IMR-90 (cell line): ENCODE data around the gene PIK3CA. TPM values are rescaled to one million over a fixed set of nuclear protein-coding genes. Genes with fewer than 3 reads are reported as not detected.

Experiments
- ATAC-seq: fragments of 200-7000 bp; cut with Tn5 transposase; 2 replicates; pipeline ENCODE4 v1.9.1; 2020; ENCODE audit warnings: low read depth, mild to moderate bottlenecking, moderate library complexity
- BruUV-seq: library from RNA; stranded (reverse); fragments of 400-500 nt; replicated peaks from 2 replicates; lab custom pipeline; 2021; lab: Mats Ljungman, UMichigan
- CTCF ChIA-PET: fragments of 300-600 bp; formaldehyde crosslinking; extraction: SDS; loops from one replicate; lab custom pipeline; 2021; ENCODE audit warnings: antibody characterized with exemption; lab: Yijun Ruan, JAX
- POLR2A ChIA-PET: fragments of 300-600 bp; sonication (Branson Sonifier 250); formaldehyde crosslinking; loops from one replicate; lab custom pipeline; 2022; ENCODE audit warnings: antibody characterized with exemption; ENCODE audit not compliant: unreplicated experiment; lab: Charles Lee
- DNase-seq: peaks from one replicate; pipeline ENCODE4 v3.0.0; 2013
- H2AFZ ChIP-seq: replicated peaks from 2 replicates; pipeline ENCODE3; 2013; ENCODE audit warnings: low read length, mild to moderate bottlenecking; ENCODE audit not compliant: poor library complexity
- H2AK5ac ChIP-seq: 2 replicates; pipeline ENCODE4 v1.6.1; 2013; ENCODE audit warnings: low read depth, low read length, inconsistent platforms
- H2AK9ac ChIP-seq: replicated peaks from 2 replicates; pipeline ENCODE3; 2013; ENCODE audit warnings: mild to moderate bottlenecking, low read depth, low read length, moderate library complexity; ENCODE audit not compliant: poor library complexity
- H2BK120ac ChIP-seq: 2 replicates; pipeline ENCODE4 v1.6.1; 2013; ENCODE audit warnings: low read depth, low read length, inconsistent platforms
- H2BK15ac ChIP-seq: 3 replicates; pipeline ENCODE4 v1.6.1; 2013; ENCODE audit warnings: low read depth, low read length, inconsistent platforms
- H2BK20ac ChIP-seq: 2 replicates; pipeline ENCODE4 v1.6.1; 2013; ENCODE audit warnings: low read depth, mild to moderate bottlenecking, inconsistent platforms, low read length, moderate library complexity
- H2BK5ac ChIP-seq: 2 replicates; pipeline ENCODE4 v1.6.1; 2013; ENCODE audit warnings: mild to moderate bottlenecking, low read depth, low read length, inconsistent platforms; ENCODE audit not compliant: poor library complexity, severe bottlenecking
- H3K14ac ChIP-seq: replicated peaks from 2 replicates; pipeline ENCODE4 v1.6.1; 2013; ENCODE audit warnings: low read depth, low read length, inconsistent platforms
- H3K18ac ChIP-seq: 2 replicates; pipeline ENCODE4 v1.6.1; 2013; ENCODE audit warnings: low read depth, low read length, control low read depth
- H3K23ac ChIP-seq: 2 replicates; pipeline ENCODE4 v1.6.1; 2013; ENCODE audit warnings: low read depth, low read length, inconsistent platforms
- H3K27ac ChIP-seq: 2 replicates; pipeline ENCODE4 v1.5.1; 2013; ENCODE audit warnings: mild to moderate bottlenecking, control low read depth, low read length; ENCODE audit not compliant: insufficient read depth
- H3K27me3 ChIP-seq: 2 replicates; pipeline ENCODE4 v1.6.1; 2013; ENCODE audit warnings: low read length; ENCODE audit not compliant: control insufficient read depth, insufficient read depth
- H3K36me3 ChIP-seq: 2 replicates; pipeline ENCODE4 v1.6.1; 2013; ENCODE audit warnings: low read length, mixed read lengths; ENCODE audit not compliant: control insufficient read depth, insufficient read depth
- H3K4ac ChIP-seq: 2 replicates; pipeline ENCODE4 v1.6.1; 2013; ENCODE audit warnings: low read depth, low read length, inconsistent platforms
- H3K4me1 ChIP-seq: 2 replicates; pipeline ENCODE4 v1.6.1; 2013; ENCODE audit warnings: low read length, mixed read lengths; ENCODE audit not compliant: control insufficient read depth, insufficient read depth
- H3K4me2 ChIP-seq: 2 replicates; pipeline ENCODE4 v1.6.1; 2013; ENCODE audit warnings: low read depth, mild to moderate bottlenecking, control low read depth, low read length, moderate library complexity
- H3K4me3 ChIP-seq: 2 replicates; pipeline ENCODE4 v1.5.1; 2013; ENCODE audit warnings: low read depth, mild to moderate bottlenecking, control low read depth, low read length, moderate library complexity; ENCODE audit not compliant: insufficient read depth
- H3K56ac ChIP-seq: 2 replicates; pipeline ENCODE4 v1.6.1; 2013; ENCODE audit warnings: low read length, inconsistent platforms; ENCODE audit not compliant: insufficient read depth; ENCODE audit errors: extremely low read depth
- H3K79me1 ChIP-seq, 2 experiments: 2 replicates each; pipeline ENCODE4 v1.6.1; 2013; ENCODE audit warnings: low read length in 2 of 2, inconsistent platforms in 1 of 2, low read depth in 1 of 2
- H3K9ac ChIP-seq: 2 replicates; pipeline ENCODE4 v1.6.1; 2013; ENCODE audit warnings: low read depth, low read length, control low read depth
- H3K9me1 ChIP-seq: 2 replicates; pipeline ENCODE4 v1.6.1; 2013; ENCODE audit warnings: low read length, inconsistent platforms; ENCODE audit not compliant: insufficient read depth
- H3K9me3 ChIP-seq: 2 replicates; pipeline ENCODE4 v1.6.1; 2013; ENCODE audit warnings: low read length; ENCODE audit not compliant: control insufficient read depth, insufficient read depth
- H4K20me1 ChIP-seq: 2 replicates; pipeline ENCODE4 v1.6.1; 2013; ENCODE audit warnings: low read length, inconsistent platforms; ENCODE audit not compliant: insufficient read depth
- H4K5ac ChIP-seq: 2 replicates; pipeline ENCODE4 v1.6.1; 2013; ENCODE audit warnings: mild to moderate bottlenecking, low read depth, low read length, control low read depth
- H4K8ac ChIP-seq, 2 experiments: 2 replicates each; pipeline ENCODE4 v1.6.1; 2013; ENCODE audit warnings: low read depth in 2 of 2, low read length in 2 of 2, control low read depth in 1 of 2, inconsistent platforms in 1 of 2
- H4K91ac ChIP-seq: 2 replicates; pipeline ENCODE4 v1.6.1; 2013; ENCODE audit warnings: low read depth, low read length, inconsistent platforms; ENCODE audit not compliant: insufficient read depth
- NFE2L2 ChIP-seq: fragments of 150-350 bp; IDR thresholded peaks from 2 replicates; pipeline ENCODE4 v1.6.1; 2016; ENCODE audit warnings: low read depth, mild to moderate bottlenecking, low read length
- WGBS, 2 experiments: methylation state at CpG; one replicate each; pipeline versions ENCODE4 v1.1.5 to v1.1.7; 2013; ENCODE audit warnings: missing lambda C conversion rate in 2 of 2; ENCODE audit not compliant: insufficient read length in 1 of 2; ENCODE audit errors: extremely low coverage in 2 of 2; 5-methylcytosine and 5-hydroxymethylcytosine counted together
- dilution Hi-C: fragments of 300-500 bp; cut with HindIII; formaldehyde crosslinking; loops from one replicate; pipeline ENCODE4 v1.14.3; 2018; ENCODE audit warnings: low sequenced_read_pairs; ENCODE audit not compliant: unreplicated experiment
- in situ Hi-C: fragments of 300-500 bp; cut with MboI; formaldehyde crosslinking; loops from 3 replicates; pipeline ENCODE4 v1.14.3; 2019; ENCODE audit warnings: low sequenced_read_pairs, inconsistent platforms, mixed read lengths
- intact Hi-C: fragments of 100-400 bp; cut with micrococcal nuclease; formaldehyde crosslinking; loops from 2 replicates; pipeline ENCODE4 v1.10.0; 2022
- polyA plus RNA-seq, 3 experiments: library from polyadenylated mRNA; depleted of rRNA; stranded (reverse); fragments of >200 nt; gene quantifications; 2 replicates each; pipeline ENCODE4 v1.2.3, GENCODE V29; 2012; ENCODE audit warnings: low replicate concordance in 1 of 3
- total RNA-seq: library from RNA; depleted of rRNA; stranded (reverse); fragments of >200 nt; gene quantifications from 2 replicates; pipeline ENCODE4 v1.2.3, GENCODE V29; 2012

Gene PIK3CA
- total and polyA plus RNA-seq, 2 of the 4 experiments (the other 2 are of a cell fraction) = 5.7 to 22.4 TPM

GRCh38 chr3:179268400-179269051 lies 120.4 kb downstream of the PIK3CA start:
- H2BK5ac ChIP-seq = no peak overlapping the region
- no peak overlapping the region for H3K9ac ChIP-seq
- H3K9me1 ChIP-seq = no peaks in the 10 kb centered on the region
- no peak overlapping the region for H3K14ac ChIP-seq
- no peak overlapping the region for H4K91ac ChIP-seq
- TF ChIP-seq NFE2L2 = no peak
- no peak overlapping the region for H4K5ac ChIP-seq
- no peak overlapping the region for H2BK20ac ChIP-seq
- no peaks in the 10 kb centered on the region for H3K9me3 ChIP-seq
- H4K20me1 ChIP-seq = no peaks in the 10 kb centered on the region
- H3K18ac ChIP-seq = no peak overlapping the region
- no peak overlapping the region for H2BK120ac ChIP-seq
- peaks cover 2% of the 10 kb centered on the region; the same call in 1 of the 2 replicates for H3K4me1 ChIP-seq
- H2AK9ac ChIP-seq = no peak overlapping the region
- dilution Hi-C loops = no loop called here
- H4K8ac ChIP-seq = no peak overlapping the region
- ChIA-PET POLR2A (no interaction called here), CTCF (interaction anchor here (1.0 kb wide), 1 partner anchor 22 kb away, joined by 3 read pairs; no protein-coding TSS in a partner anchor)
- WGBS, 2 experiments = no CpG with 5 or more reads among the region's 4 CpGs
- ATAC-seq (no peak), DNase-seq (no peak)
- peaks cover 3% of the 10 kb centered on the region; the same call in 1 of the 2 replicates for H3K27me3 ChIP-seq
- in situ Hi-C loops = no loop called here
- H3K23ac ChIP-seq = no peak overlapping the region
- no peak overlapping the region for H2AFZ ChIP-seq
- H2AK5ac ChIP-seq = no peak overlapping the region
- H3K79me1 ChIP-seq = no peaks in the 10 kb centered on the region
- H3K27ac ChIP-seq = no peak overlapping the region
- no peak overlapping the region for H3K4me3 ChIP-seq
- H2BK15ac ChIP-seq = no peak overlapping the region
- no TSS peak for BruUV-seq
- H3K36me3 ChIP-seq = no peaks in the 10 kb centered on the region
- no peak overlapping the region for H3K4ac ChIP-seq
- intact Hi-C loops = no loop called here
- H3K56ac ChIP-seq = no peak overlapping the region
- H3K4me2 ChIP-seq = no peak overlapping the region
